OCI-LY3 (cell line): ENCODE results near the gene MFGE8.

Experiments used
- EZH2phosphoT487 ChIP-seq: fragments of 200-600 bp; shearing (Covaris generic); IDR thresholded peaks from 2 replicates; pipeline ENCODE4 v1.6.1; 2018; ENCODE audit warnings: antibody characterized with exemption, mixed run types, low read depth
- TF ChIP-seq, protein P1 (sequence below): fragments of 200-600, 300-600 bp; sonication (generic); IDR thresholded peaks from 2 replicates; pipeline ENCODE4 v1.5.1; 2014; ENCODE audit warnings: antibody characterized with exemption, low read length, low read depth

DNA sequence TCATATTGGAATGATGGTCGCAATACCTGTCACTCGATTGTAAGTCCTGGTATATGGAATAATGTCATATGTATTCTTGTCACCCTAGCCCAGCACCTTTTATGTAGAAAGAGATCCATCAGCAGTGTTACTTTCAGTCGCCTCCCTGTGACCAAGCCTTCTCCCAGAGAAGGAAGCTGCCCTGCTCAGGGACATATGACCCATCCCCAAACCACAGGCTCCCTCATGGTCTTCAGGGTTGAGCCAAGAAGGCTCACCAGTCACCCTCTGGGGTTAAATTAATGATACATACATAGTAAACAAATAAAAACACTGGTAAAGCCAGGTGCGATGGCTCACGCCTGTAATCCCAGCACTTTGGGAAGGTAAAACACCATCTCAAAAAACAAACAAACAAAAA lies 4.6 kb upstream of the MFGE8 start:
- TF ChIP-seq, protein P1, sequence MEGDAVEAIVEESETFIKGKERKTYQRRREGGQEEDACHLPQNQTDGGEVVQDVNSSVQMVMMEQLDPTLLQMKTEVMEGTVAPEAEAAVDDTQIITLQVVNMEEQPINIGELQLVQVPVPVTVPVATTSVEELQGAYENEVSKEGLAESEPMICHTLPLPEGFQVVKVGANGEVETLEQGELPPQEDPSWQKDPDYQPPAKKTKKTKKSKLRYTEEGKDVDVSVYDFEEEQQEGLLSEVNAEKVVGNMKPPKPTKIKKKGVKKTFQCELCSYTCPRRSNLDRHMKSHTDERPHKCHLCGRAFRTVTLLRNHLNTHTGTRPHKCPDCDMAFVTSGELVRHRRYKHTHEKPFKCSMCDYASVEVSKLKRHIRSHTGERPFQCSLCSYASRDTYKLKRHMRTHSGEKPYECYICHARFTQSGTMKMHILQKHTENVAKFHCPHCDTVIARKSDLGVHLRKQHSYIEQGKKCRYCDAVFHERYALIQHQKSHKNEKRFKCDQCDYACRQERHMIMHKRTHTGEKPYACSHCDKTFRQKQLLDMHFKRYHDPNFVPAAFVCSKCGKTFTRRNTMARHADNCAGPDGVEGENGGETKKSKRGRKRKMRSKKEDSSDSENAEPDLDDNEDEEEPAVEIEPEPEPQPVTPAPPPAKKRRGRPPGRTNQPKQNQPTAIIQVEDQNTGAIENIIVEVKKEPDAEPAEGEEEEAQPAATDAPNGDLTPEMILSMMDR = no peak
- TF ChIP-seq EZH2phosphoT487 = no peak
